HCT116 (cell line): ENCODE results near the gene AFAP1L1. TPM values are rescaled to one million over a fixed set of nuclear protein-coding genes. Genes with fewer than 3 reads are reported as not detected.
A peak's percentile ranks its signal among the peaks of the same experiment; 100 is the strongest.

ENCODE experiments used
- ATAC-seq: fragments of 200-7000 bp; cut with Tn5 transposase; 2 replicates; pipeline ENCODE4 v1.9.1; 2020; ENCODE audit warnings: mild to moderate bottlenecking, moderate library complexity
- Bru-seq: library from RNA; stranded (reverse); fragments of 400-500 nt; gene quantifications from one replicate; lab custom pipeline; 2021; lab: Mats Ljungman, UMichigan
- BruChase-seq, 2 experiments: library from RNA; stranded (reverse); fragments of 400-500 nt; gene quantifications; one replicate each; lab custom pipeline; 2021; lab: Mats Ljungman, UMichigan
- BruUV-seq: library from RNA; stranded (reverse); fragments of 400-500 nt; replicated peaks from 2 replicates; lab custom pipeline; 2021; lab: Mats Ljungman, UMichigan
- CTCF ChIA-PET: fragments of 300-600 bp; sonication (Branson Sonifier 250); formaldehyde crosslinking; loops from one replicate; lab custom pipeline; 2021; ENCODE audit warnings: antibody characterized with exemption; lab: Charles Lee
- POLR2A ChIA-PET: fragments of 300-600, 350-600 bp; sonication (Branson Sonifier 250); formaldehyde crosslinking; loops from one replicate; lab custom pipeline; 2021; ENCODE audit warnings: antibody characterized with exemption; lab: Charles Lee
- RAD21 ChIA-PET, 2 experiments: fragments of 300-600 bp; sonication (Branson Sonifier 250); formaldehyde crosslinking; loops; one replicate each; lab custom pipeline; 2023; ENCODE audit warnings: low total read pairs in 2 of 2; ENCODE audit not compliant: uncharacterized antibody in 2 of 2, unreplicated experiment in 2 of 2, low non-redundant PET in 1 of 2; lab: Charles Lee
- DNase-seq: peaks from one replicate; pipeline ENCODE4 v3.0.0-alpha.2; 2010; ENCODE audit warnings: low read depth, low spot score
- H2AFZ ChIP-seq: fragments of 200-600 bp; shearing (Covaris generic), sonication (generic); 2 replicates; pipeline ENCODE4 v1.6.1; 2017; ENCODE audit warnings: low read depth, mixed run types, mixed read lengths, antibody characterized with exemption, low read length; ENCODE audit not compliant: poor library complexity, severe bottlenecking
- H3K27ac ChIP-seq: 2 replicates; pipeline ENCODE4 v1.5.1; 2012; ENCODE audit warnings: low read depth, low read length
- H3K27me3 ChIP-seq: fragments of 200-600 bp; sonication (generic); 2 replicates; pipeline ENCODE4 v1.6.1; 2016; ENCODE audit warnings: mixed run types, low read length, mixed read lengths; ENCODE audit not compliant: insufficient read depth
- H3K36me3 ChIP-seq, 2 experiments: fragments of 200-500 bp in 1 of 2; fragments of 200-600 bp in 1 of 2; sonication (Bioruptor generic) in 1 of 2; sonication (generic) in 1 of 2; 2 replicates each; pipeline versions ENCODE4 v1.5.1 to v1.6.1; 2014 to 2016; ENCODE audit warnings: low read length in 2 of 2, inconsistent platforms in 1 of 2, mixed read lengths in 1 of 2, mixed run types in 1 of 2; ENCODE audit not compliant: insufficient read depth in 2 of 2, control insufficient read depth in 1 of 2
- H3K4me1 ChIP-seq, 2 experiments: fragments of 200-600 bp in 1 of 2; sonication (generic) in 1 of 2; 2 replicates each; pipeline versions ENCODE4 v1.5.1 to v1.6.1; 2012 to 2017; ENCODE audit warnings: low read length in 2 of 2, inconsistent platforms in 1 of 2, mild to moderate bottlenecking in 1 of 2, mixed read lengths in 1 of 2, mixed run types in 1 of 2, moderate library complexity in 1 of 2; ENCODE audit not compliant: insufficient read depth in 2 of 2, control insufficient read depth in 1 of 2
- H3K4me2 ChIP-seq: fragments of 200-600 bp; sonication (generic); 2 replicates; pipeline ENCODE4 v1.6.1; 2017; ENCODE audit warnings: mixed run types, low read length, mixed read lengths
- H3K4me3 ChIP-seq, 2 experiments: fragments of 200-600 bp in 1 of 2; sonication (generic) in 1 of 2; replicated peaks in 1 of 2; 2 replicates each; pipeline ENCODE4 v1.5.1; 2011 to 2016; ENCODE audit warnings: low read length in 2 of 2, control low read depth in 1 of 2, low read depth in 1 of 2, mild to moderate bottlenecking in 1 of 2, mixed read lengths in 1 of 2, mixed run types in 1 of 2
- H3K79me2 ChIP-seq: fragments of 200-600 bp; sonication (generic); 2 replicates; pipeline ENCODE4 v1.6.1; 2017; ENCODE audit warnings: mild to moderate bottlenecking, mixed run types, low read length, moderate library complexity, mixed read lengths; ENCODE audit not compliant: insufficient read depth
- H3K9ac ChIP-seq: fragments of 200-600 bp; sonication (generic); 2 replicates; pipeline ENCODE4 v1.6.1; 2016; ENCODE audit warnings: low read length, mixed read lengths
- H3K9me2 ChIP-seq: fragments of 200-600 bp; sonication (generic), shearing (Covaris generic); 2 replicates; pipeline ENCODE4 v1.6.1; 2017; ENCODE audit warnings: mixed run types, mild to moderate bottlenecking, moderate library complexity; ENCODE audit not compliant: insufficient read depth
- H3K9me3 ChIP-seq, 2 experiments: fragments of 200-500 bp in 1 of 2; fragments of 200-600 bp in 1 of 2; sonication (Bioruptor generic) in 1 of 2; sonication (generic) in 1 of 2; 2 replicates each; pipeline ENCODE4 v1.6.1; 2014 to 2017; ENCODE audit warnings: low read length in 2 of 2, mixed read lengths in 2 of 2, inconsistent platforms in 1 of 2, low read depth in 1 of 2, mild to moderate bottlenecking in 1 of 2, mixed run types in 1 of 2, moderate library complexity in 1 of 2; ENCODE audit not compliant: control insufficient read depth in 1 of 2, insufficient read depth in 1 of 2
- H4K20me1 ChIP-seq: fragments of 200-600 bp; sonication (generic), shearing (Covaris generic); 2 replicates; pipeline ENCODE4 v1.6.1; 2017; ENCODE audit warnings: mixed run types, mild to moderate bottlenecking, moderate library complexity; ENCODE audit not compliant: insufficient read depth
- EGR1 ChIP-seq: IDR thresholded peaks from 2 replicates; pipeline ENCODE4 v1.6.1; 2012; ENCODE audit warnings: low read depth
- POLR2AphosphoS5 ChIP-seq: IDR thresholded peaks from 2 replicates; pipeline ENCODE4 v1.6.1; 2011; ENCODE audit warnings: mild to moderate bottlenecking, low read depth, low read length, moderate library complexity
- YY1 ChIP-seq: IDR thresholded peaks from 2 replicates; pipeline ENCODE4 v1.6.1; 2011; ENCODE audit warnings: low read length, low read depth, moderate library complexity, mild to moderate bottlenecking; ENCODE audit not compliant: insufficient replicate concordance; ENCODE audit errors: extremely low read depth
- ZFX ChIP-seq: fragments of 450-650 bp; IDR thresholded peaks from 2 replicates; pipeline ENCODE4 v1.6.1; 2017
- intact Hi-C: fragments of 100-400 bp; cut with micrococcal nuclease; formaldehyde crosslinking; loops from 2 replicates; pipeline ENCODE4 v1.10.0; 2022
- long read RNA-seq: library from polyadenylated mRNA; unstranded; transcript quantifications from one replicate; pipeline ENCODE4 v2.0.0, GENCODE V29; 2021; ENCODE audit not compliant: unreplicated experiment
- polyA plus RNA-seq: library from polyadenylated mRNA; unstranded; fragments of >200 nt; gene quantifications from 2 replicates; pipeline ENCODE4 v1.2.1, GENCODE V29; 2012; ENCODE audit warnings: missing spikeins
- total RNA-seq: library from RNA; stranded (reverse); gene quantifications from one replicate; pipeline ENCODE4 v1.2.1, GENCODE V29; 2021; ENCODE audit not compliant: unreplicated experiment
- TF ChIP-seq, protein P1 (sequence below): IDR thresholded peaks from 2 replicates; pipeline ENCODE4 v1.6.1; 2012

Gene AFAP1L1
- total RNA-seq (4.3 TPM), Bru-seq, nascent RNA (percentile 35 among the genes with signal in this experiment), BruChase-seq, experiment 1, labeled RNA remaining after a 6-hour chase (percentile 34 among the genes with signal in this experiment), BruChase-seq, experiment 2, labeled RNA remaining after a 2-hour chase (percentile 29 among the genes with signal in this experiment)
- 4.4 and 5.5 TPM in 2 replicates for polyA plus RNA-seq
- long read RNA-seq, full-length matches to known transcripts, result 9 of 14 reads
- long read RNA-seq, partial matches to known transcripts, result 4 of 14 reads
- long read RNA-seq, other reads (novel, unspliced or antisense), result 1 of 14 reads

GRCh38 chr5:149271716-149272563, at the start of gene AFAP1L1:
TSS of gene AFAP1L1 (plus strand) at chr5:149271859. CDS start at chr5:149271969, 110 bp downstream.
- RAD21 ChIA-PET, result no interaction called here
- intact Hi-C loops, result no loop called here
- H4K20me1 ChIP-seq, result no peaks in the 10 kb centered on the region
- no peaks in the 10 kb centered on the region for H3K36me3 ChIP-seq
- H3K79me2 ChIP-seq, result no peaks in the 10 kb centered on the region
- H3K27ac ChIP-seq, result peak within 1 kb of the TSS; percentile 15; the same call in 1 of the 2 replicates
- peak within 1 kb of the TSS; percentile 94 for H2AFZ ChIP-seq
- H3K4me3 ChIP-seq, result peak within 1 kb of the TSS; percentile 57 to 64
- peak within 1 kb of the TSS; percentile 97 for H3K4me2 ChIP-seq
- POLR2A ChIA-PET, result no interaction called here
- no TSS peak for BruUV-seq
- CTCF ChIA-PET, result no interaction called here
- peak within 1 kb of the TSS; percentile 61 for H3K9ac ChIP-seq
- H3K9me2 ChIP-seq, result no peaks in the 10 kb centered on the region
- peaks cover 0 to 6% of the 10 kb centered on the region in 2 experiments; a peak in 1 of 4 replicates for H3K9me3 ChIP-seq
- peaks cover 0 to 8% of the 10 kb centered on the region in 2 experiments; a peak in 2 of 4 replicates for H3K4me1 ChIP-seq
- DNase-seq (peak; percentile 23), ATAC-seq (peak; percentile 83)
- H3K27me3 ChIP-seq, result no peaks in the 10 kb centered on the region
- TF ChIP-seq POLR2AphosphoS5 (peak; percentile 42), EGR1 (peak; percentile 64), YY1 (peak; percentile 4), ZFX (no peak; the same call in 1 of the 2 replicates)
- TF ChIP-seq, protein P1, sequence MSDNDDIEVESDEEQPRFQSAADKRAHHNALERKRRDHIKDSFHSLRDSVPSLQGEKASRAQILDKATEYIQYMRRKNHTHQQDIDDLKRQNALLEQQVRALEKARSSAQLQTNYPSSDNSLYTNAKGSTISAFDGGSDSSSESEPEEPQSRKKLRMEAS, result peak; percentile 73
